Stimulated activated naive CD8-positive, alpha-beta T cell treated with anti-CD3 and anti-CD28 coated beads, Interleukin-15, Interleukin-2, amounts not matched to agents 100 ng/mL and 50 ng/mL, for 24 hours (primary cell): ENCODE measurements around the gene AQP7.
"Not testable (repeated sequence)": the region's sequence is repeated elsewhere in the genome, so short reads cannot be mapped to it uniquely, and the experiment has no call there.

Experiments used
- H3K27ac Mint-ChIP-seq: one replicate; pipeline ENCODE4 v1.8.0; 2021; ENCODE audit warnings: mild to moderate bottlenecking, mixed read lengths
- H3K27me3 Mint-ChIP-seq: one replicate; pipeline ENCODE4 v1.8.0; 2021; ENCODE audit warnings: mixed read lengths
- H3K36me3 Mint-ChIP-seq: one replicate; pipeline ENCODE4 v1.8.0; 2021; ENCODE audit warnings: low read depth, mixed read lengths
- H3K4me1 Mint-ChIP-seq: one replicate; pipeline ENCODE4 v1.8.0; 2021; ENCODE audit warnings: low read depth, mixed read lengths
- H3K4me3 Mint-ChIP-seq: one replicate; pipeline ENCODE4 v1.8.0; 2021; ENCODE audit warnings: mild to moderate bottlenecking, mixed read lengths
- H3K9me3 Mint-ChIP-seq: one replicate; pipeline ENCODE4 v1.8.0; 2021; ENCODE audit warnings: mixed read lengths

AQP7 gene

DNA sequence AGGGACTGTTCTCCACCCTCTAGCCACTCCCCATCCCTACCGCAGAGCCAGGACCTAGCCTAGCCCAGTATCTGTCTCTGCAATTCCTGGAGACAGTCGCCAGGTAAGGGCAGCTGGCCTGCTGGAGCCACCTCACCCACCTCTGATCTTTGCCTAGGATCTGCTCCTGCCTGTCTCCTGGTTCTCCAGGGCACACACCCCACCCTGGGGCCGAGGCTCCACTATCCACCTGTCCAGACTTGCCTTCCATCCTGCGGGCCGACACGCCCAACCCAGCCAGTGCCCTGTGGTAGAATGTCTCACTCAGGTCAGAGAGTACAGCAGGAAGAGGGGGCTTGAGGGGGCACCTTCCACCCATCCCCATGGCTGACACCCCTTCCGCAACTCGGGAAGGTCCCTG lies 15.7 kb upstream of the AQP7 start:
- H3K4me1 Mint-ChIP-seq = peaks cover 42% of the 10 kb centered on the region
- no peaks in the 10 kb centered on the region for H3K36me3 Mint-ChIP-seq
- no peaks in the 10 kb centered on the region for H3K27me3 Mint-ChIP-seq
- H3K9me3 Mint-ChIP-seq = no peaks in the 10 kb centered on the region
- no peak overlapping the region for H3K27ac Mint-ChIP-seq
- no peak overlapping the region for H3K4me3 Mint-ChIP-seq

DNA sequence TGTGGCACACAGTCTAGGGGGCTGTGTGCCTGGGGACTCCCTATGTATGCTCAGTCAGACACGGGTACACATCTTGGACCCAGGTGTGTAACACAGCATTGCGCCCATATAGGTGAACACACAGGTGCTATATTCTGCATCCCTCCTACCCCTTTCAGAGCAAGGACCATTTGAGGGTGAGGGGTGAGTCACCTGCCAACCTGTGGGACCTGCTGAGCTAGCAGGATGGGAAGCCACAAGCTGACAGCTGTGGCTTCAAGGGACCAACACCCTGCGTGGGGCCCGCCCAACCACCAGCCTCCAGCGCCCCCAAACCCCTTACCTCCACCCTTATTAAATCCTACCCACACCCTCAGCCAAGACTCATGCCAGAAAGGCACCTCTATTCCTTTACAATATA lies 14.6 kb upstream of the AQP7 start:
- H3K4me3 Mint-ChIP-seq = no peak overlapping the region
- H3K4me1 Mint-ChIP-seq = peaks cover 42% of the 10 kb centered on the region
- H3K27ac Mint-ChIP-seq = peak overlapping the region; percentile 15
- no peaks in the 10 kb centered on the region for H3K27me3 Mint-ChIP-seq
- no peaks in the 10 kb centered on the region for H3K9me3 Mint-ChIP-seq
- H3K36me3 Mint-ChIP-seq = no peaks in the 10 kb centered on the region

DNA sequence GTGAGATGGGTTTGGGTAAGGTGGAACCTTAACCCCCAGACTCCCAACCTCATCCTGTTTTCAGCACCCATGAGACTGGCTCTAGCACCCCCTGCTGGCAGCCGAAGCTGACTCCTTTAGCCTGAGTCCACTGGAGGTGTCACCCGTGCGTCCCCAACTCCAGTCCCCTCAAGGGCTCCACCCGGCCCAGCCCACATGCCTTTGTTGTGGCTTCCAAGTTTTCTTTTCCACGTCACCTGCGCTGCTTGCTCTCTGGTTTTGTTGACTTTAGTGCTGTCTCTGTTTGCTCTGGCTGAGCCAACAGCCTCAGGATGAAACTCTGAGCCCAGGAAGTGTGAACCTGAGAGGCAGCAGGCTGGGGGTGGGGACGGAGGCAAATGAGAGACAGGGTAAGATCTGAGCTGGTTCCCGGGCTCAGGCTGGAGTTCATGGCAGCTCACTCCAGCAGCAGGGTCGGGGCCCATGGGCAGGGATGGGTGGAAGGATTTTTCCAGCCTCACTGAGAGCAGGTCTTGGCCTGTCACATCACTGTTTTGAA lies 13.2 kb upstream of the AQP7 start:
- peak overlapping the region; percentile 82 for H3K27ac Mint-ChIP-seq
- no peak overlapping the region for H3K4me3 Mint-ChIP-seq
- H3K9me3 Mint-ChIP-seq = no peaks in the 10 kb centered on the region
- peaks cover 42% of the 10 kb centered on the region for H3K4me1 Mint-ChIP-seq
- H3K27me3 Mint-ChIP-seq = no peaks in the 10 kb centered on the region
- no peaks in the 10 kb centered on the region for H3K36me3 Mint-ChIP-seq

DNA sequence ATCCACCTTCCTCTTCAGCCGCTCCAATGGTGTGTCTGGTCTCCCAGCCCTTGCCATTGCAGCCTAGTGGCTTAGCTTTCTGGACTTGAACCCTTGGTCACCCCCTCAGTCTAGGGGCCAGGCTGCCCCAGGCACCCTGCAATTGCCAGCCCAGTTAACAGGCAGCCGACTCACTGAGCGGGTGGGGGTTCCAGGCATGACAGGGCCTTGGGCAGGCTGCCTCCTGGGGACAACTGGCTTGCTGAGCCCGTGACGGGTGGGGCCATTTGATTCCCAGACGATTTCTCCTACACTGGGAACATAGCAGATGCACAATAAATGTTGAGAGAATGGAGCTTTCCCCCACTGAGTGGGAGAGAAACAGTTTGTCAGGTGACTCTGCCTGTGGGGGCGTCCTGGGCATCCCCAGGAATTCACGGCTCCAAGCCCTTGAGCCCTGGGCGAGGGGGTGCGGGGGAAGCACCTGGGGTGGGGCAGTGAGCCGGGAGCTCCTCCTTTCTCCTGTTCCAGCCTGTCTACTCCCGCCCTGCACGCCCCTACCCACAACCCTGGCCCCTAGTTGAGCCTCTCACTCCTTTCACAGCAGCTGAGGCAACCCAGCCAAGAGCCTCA lies 12.6 kb upstream of the AQP7 start:
- H3K4me3 Mint-ChIP-seq = no peak overlapping the region

DNA sequence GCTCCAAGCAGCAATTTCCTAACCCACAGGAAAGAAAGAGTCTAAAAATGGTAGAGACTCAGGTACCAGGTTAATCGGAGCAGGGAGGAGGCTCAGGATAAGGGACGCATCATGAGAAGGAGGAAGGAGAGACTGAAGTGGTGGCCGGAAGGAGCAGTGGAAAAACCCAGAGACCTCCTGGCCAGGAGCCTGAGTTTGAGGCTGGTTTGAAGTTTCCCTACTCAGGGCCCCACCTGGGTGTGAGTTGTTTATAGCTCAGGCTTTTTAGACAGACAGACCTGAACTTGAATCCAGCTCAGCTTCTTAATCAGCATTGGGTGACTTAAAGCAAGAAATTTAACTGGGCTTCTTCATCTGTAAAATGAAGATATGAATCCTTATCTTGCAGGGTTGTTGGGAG lies 11.9 kb upstream of the AQP7 start:
- peaks cover 42% of the 10 kb centered on the region for H3K4me1 Mint-ChIP-seq
- no peak overlapping the region for H3K4me3 Mint-ChIP-seq
- no peaks in the 10 kb centered on the region for H3K36me3 Mint-ChIP-seq
- H3K27me3 Mint-ChIP-seq = no peaks in the 10 kb centered on the region
- H3K27ac Mint-ChIP-seq = no peak overlapping the region
- H3K9me3 Mint-ChIP-seq = no peaks in the 10 kb centered on the region

More for the DNA sequence above, 12.6 kb upstream of the AQP7 start:
- H3K27ac Mint-ChIP-seq = peak overlapping the region; percentile 82
- peaks cover 42% of the 10 kb centered on the region for H3K4me1 Mint-ChIP-seq
- no peaks in the 10 kb centered on the region for H3K27me3 Mint-ChIP-seq
- H3K36me3 Mint-ChIP-seq = no peaks in the 10 kb centered on the region
- no peaks in the 10 kb centered on the region for H3K9me3 Mint-ChIP-seq

DNA sequence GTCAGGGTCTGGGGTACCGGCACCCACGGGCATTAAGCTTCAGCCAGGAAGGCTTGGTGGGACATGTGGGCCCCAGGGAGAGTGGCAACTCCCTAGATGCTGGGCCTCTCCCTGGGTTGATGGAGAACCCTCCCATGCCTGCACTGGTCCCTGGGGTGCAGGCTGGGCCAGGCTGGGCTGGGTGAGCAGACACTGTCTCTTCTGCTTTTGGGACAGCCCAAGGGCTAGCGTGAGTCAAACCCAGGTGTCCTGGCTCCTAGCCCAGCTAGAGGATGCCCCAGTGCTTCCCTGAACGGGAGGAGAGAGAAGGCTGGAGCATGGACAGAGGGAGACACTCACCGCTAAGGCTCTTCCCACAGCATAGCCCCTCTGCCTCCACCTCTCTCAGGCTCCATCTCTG lies 5.7 kb upstream of the AQP7 start:
- Mint-ChIP-seq H3K9me3 (no peaks in the 10 kb centered on the region), H3K4me3 (no peak overlapping the region), H3K27ac (no peak overlapping the region), H3K4me1 (no peaks in the 10 kb centered on the region), H3K36me3 (no peaks in the 10 kb centered on the region), H3K27me3 (no peaks in the 10 kb centered on the region)

DNA sequence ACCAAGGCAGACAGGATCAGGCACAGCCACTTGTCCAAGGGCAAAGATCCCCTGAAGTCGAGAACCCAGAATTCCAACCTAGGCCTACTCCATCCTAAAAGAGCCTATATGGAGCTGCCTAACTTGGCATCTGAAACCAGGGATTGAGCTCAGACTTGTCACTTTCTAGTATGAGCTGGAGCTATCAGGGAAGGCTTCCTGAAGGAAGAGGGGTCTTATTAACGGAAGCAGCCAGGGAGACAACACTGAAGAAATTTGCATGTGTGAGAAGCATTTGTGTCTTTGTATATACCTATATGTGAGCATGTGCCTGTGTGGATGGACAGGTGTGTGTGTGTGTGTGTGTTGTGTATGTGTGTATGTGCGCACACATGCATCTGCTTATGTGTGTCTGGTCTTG lies 4.7 kb upstream of the AQP7 start:
- H3K27ac Mint-ChIP-seq = no peak overlapping the region

DNA sequence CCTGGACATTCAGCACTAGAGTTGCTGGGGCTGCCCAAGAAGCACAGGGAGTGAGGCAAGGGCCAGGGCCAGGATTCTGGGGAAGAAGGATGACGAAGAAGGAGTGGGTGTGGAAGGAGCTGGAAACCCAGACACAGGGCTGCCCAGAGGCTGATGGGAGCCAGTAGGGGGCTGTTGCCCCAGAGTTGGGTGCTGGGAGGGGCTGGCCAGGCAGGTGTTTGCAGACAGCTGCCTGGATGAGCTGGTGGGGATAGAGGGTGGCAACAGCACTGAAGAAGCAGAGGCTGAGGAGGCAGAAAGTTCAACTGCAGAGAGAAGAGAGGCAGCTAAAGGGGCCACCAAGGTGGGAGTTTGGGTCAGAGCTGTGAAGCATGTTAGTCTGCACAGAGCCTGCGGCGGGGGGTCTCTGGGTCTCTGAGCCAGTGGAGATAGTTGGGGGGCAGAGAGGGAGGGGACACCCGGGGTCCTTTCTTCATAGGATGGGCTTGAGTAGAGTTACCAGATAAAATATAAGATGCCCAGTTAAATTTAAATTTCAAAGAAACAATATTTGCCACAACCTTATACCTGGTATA lies 2.5 kb upstream of the AQP7 start:
- no peaks in the 10 kb centered on the region for H3K27me3 Mint-ChIP-seq
- H3K4me3 Mint-ChIP-seq = no peak overlapping the region
- H3K9me3 Mint-ChIP-seq = no peaks in the 10 kb centered on the region
- H3K27ac Mint-ChIP-seq = no peak overlapping the region
- no peaks in the 10 kb centered on the region for H3K4me1 Mint-ChIP-seq
- no peaks in the 10 kb centered on the region for H3K36me3 Mint-ChIP-seq

More for the DNA sequence above, 4.7 kb upstream of the AQP7 start:
- H3K27me3 Mint-ChIP-seq = no peaks in the 10 kb centered on the region
- H3K9me3 Mint-ChIP-seq = no peaks in the 10 kb centered on the region
- no peaks in the 10 kb centered on the region for H3K36me3 Mint-ChIP-seq
- H3K4me1 Mint-ChIP-seq = no peaks in the 10 kb centered on the region
- H3K4me3 Mint-ChIP-seq = no peak overlapping the region

DNA sequence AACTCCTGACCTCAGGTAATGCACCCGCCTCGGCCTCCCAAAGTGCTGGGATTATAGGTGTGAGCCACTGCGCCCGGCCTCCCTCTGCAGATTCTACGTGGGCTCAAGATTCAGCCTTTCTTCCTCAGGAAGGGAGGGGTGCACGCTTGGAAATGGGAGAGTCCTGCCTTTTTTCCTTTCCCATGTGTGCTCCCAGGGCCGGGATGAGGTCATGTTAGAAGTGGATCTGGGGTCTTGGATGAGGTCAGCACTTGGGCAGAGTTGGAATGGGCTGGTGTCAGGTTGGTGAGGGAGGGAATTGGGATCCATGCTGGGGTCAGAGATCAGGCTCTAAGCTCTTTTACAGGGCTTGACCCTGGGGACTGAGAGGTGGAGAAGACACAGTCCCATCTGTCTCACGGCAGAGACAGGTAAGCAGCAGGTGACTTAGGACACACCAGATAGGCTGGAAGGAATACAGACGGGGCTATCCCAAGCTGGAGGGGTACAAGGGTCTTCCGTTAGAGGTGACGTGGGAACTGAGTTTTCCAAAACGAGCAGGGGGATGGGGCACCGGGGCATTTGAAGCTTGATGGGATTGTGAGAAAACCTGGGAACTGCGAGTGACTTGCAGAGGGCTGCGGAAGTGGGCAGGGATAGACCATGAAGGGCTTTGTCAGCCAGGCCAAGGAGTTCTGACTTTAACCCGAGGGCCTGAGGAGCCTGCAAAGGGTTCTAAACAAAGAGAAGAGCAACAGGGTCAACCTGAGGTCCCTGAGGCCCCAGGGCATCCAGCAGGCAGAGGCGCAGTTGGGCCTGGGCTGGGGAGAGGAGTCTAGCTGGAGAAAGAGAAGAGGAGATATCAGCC lies 1.8 kb upstream of the AQP7 start:
- Mint-ChIP-seq H3K27me3 (no peaks in the 10 kb centered on the region), H3K9me3 (no peaks in the 10 kb centered on the region), H3K27ac (no peak overlapping the region), H3K4me3 (no peak overlapping the region), H3K4me1 (no peaks in the 10 kb centered on the region), H3K36me3 (no peaks in the 10 kb centered on the region)

DNA sequence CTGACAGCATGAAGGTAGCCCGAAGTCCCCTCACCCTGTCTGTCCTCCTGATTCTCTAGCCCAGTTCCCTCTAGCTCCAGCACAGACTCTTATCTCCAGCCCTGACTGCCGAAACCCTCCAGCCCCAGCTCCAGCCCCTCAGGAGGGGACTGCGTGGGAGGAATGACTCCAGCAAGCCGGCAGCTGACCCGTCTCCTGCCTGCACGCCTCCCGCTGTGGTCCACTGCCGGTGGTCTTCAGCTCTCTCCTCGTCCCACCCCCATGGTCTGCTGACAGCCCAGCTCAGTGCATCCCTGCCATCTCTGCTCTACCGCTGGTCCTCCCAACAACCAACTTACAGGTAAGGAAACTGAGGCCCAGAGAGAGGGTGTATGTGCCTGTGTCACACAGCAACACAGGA lies 559 bp downstream of the AQP7 start:
- H3K4me1 Mint-ChIP-seq, H3K27me3 Mint-ChIP-seq, H3K27ac Mint-ChIP-seq, H3K9me3 Mint-ChIP-seq, H3K4me3 Mint-ChIP-seq, H3K36me3 Mint-ChIP-seq: not testable (repeated sequence)

DNA sequence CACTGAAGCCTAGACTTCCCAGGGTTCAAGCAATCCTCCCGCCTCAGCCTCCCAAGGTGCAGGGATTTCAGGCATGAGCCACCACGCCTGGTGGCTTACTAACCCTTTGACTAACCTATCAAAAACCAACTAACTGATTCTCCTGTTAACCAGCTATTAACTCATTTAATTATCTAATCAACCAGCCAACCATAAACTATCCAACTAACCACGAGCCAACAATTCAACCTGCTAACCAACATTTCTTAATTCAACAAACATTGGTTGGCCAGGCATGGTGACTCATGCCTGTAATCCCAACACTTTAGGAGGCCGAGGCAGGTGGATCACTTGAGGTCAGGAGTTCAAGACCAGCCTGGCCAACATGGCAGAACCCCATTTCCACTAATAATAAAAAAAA lies 3.3 kb downstream of the AQP7 start:
- H3K4me1 Mint-ChIP-seq, H3K36me3 Mint-ChIP-seq, H3K4me3 Mint-ChIP-seq, H3K27me3 Mint-ChIP-seq, H3K9me3 Mint-ChIP-seq, H3K27ac Mint-ChIP-seq: not testable (repeated sequence)

DNA sequence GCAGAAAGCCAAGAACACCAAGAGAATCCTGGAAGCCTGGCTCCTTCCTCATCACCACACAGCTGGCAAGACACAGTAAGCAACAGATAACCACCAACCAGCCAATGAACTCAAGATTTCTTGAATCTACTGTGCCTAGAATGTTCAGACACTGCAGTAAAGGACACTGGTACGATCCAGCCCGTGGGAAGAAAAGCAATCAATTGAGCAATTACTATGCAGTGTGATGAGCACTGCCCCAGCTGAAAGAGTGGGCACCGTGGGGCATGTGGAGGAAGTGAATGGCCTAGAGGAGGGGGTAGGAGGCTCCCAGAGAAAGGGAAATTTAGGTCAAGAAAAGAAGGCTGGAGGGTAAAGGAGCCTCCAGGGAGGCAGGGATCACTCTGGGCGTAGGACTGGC lies 4.6 kb downstream of the AQP7 start:
- H3K4me3 Mint-ChIP-seq, H3K27me3 Mint-ChIP-seq, H3K27ac Mint-ChIP-seq, H3K36me3 Mint-ChIP-seq, H3K4me1 Mint-ChIP-seq, H3K9me3 Mint-ChIP-seq: not testable (repeated sequence)

DNA sequence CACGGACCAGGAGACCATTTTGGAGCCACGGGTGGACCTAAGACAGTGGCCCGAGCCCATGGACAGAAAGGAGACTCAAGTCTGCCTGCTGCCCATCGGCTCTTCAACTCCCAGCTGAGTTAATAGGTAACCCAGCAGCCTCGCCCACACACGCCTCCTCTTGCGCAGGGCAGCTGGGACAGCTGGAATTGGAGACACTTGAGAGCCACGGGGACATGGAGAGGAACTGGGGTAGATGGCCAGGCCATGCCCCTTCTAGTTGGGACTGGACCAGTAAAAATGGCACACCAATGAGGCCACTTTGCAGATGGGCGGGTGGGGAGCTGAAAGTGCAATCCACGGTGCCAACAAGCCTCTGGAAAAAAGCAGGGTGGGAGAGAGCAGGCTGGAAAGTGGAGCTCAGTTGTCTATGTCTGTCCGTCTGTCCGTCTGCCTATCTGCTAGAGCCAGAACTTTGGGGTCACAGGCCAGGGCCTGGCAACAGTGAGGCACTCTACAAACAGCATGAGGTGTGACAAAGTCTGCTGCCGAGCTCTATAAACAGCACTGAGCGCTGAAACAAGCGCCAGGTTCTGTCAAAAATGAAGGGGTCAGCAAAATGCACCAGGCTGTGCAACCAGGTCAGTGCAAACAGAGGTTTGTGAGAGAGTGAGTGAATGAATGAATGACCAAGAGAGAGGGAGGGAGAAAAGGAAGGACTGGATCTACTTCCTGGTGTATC lies 7.0 kb downstream of the AQP7 start:
- not testable (repeated sequence) for H3K27ac Mint-ChIP-seq, H3K4me3 Mint-ChIP-seq, H3K9me3 Mint-ChIP-seq, H3K27me3 Mint-ChIP-seq, H3K4me1 Mint-ChIP-seq, H3K36me3 Mint-ChIP-seq

DNA sequence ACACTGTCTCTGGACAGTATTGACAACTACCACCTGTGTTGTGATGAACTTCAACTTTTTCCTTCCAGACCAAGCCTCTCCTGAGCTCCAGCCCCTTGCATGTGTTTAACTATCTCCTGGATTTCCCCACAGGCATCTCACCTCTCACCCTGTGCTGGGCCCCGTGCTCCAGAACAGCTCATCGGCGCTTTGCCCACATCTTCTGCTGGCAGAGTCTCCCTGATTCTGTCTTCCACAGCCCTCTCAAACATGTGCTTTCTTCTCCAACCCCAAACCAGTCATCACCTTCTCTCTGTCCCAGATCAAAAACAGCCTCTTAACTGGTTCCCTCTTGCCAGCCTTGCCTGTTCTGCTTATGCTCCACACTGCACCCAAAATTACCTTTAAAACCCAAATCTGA lies 8.4 kb downstream of the AQP7 start:
- H3K9me3 Mint-ChIP-seq, H3K27me3 Mint-ChIP-seq, H3K27ac Mint-ChIP-seq, H3K4me1 Mint-ChIP-seq, H3K4me3 Mint-ChIP-seq, H3K36me3 Mint-ChIP-seq: not testable (repeated sequence)

DNA sequence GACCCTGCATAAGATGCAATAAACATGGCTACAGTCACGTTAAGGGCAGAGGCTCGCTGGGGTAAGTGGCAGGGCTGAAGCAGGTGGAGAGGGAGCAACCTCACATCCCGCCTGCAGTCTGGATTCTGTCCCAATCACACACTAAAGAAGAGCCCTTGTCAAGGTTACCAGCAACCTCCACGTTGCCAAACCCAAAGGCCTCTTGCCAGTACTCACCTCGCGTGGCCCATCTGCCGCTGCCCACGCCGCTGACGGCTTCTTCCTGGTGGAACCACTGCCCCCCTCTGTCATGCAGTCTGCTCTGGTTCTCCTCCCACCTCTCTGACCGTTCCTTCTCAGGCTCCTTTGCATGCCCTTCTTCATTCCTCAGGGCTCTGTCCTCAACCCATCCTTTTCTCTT lies 8.8 kb downstream of the AQP7 start:
- Mint-ChIP-seq H3K36me3 (no peaks in the 10 kb centered on the region), H3K9me3 (no peaks in the 10 kb centered on the region), H3K27me3 (no peaks in the 10 kb centered on the region), H3K4me1 (no peaks in the 10 kb centered on the region), H3K27ac (no peak overlapping the region), H3K4me3 (no peak overlapping the region)
